ENCODE measurements around the gene DTNBP1. TPM values are rescaled to one million over a fixed set of nuclear protein-coding genes. Genes with fewer than 3 reads are reported as not detected.
A peak's percentile ranks its signal among the peaks of the same experiment; 100 is the strongest.

Gene DTNBP1
- total RNA-seq, 8 experiments from 2014 or later = 7.2 to 32.5 (median 17.0) TPM

GRCh38 chr6:15491986-15492269 lies 170.9 kb downstream of the DTNBP1 start:
- ATAC-seq (replicated peaks in 6 of 8) = no peak
- Histone ChIP-seq H3K4me3 (no peak overlapping the region), H3K27ac (no peak overlapping the region), H3K4me1 (replicated peaks in 1 of 2) (peaks cover 24 to 33% of the 10 kb centered on the region in 2 donors)
- in situ Hi-C loops (cut with MboI; ENCODE audit: low pct_unique_long_range_greater_than_20kb in 2 of 9, low sequenced_read_pairs in 9 of 9, unreplicated experiment in 9 of 9) = loop anchor here in 2 of 9 experiments (25.0 kb wide), 2 partner anchors 230 to 1280 kb away; no protein-coding TSS in a partner anchor
- WGBS, 10 experiments = 39 to 100% (median 71%) methylated on average over 2 to 4 of the region's 5 CpGs; no CpG with 5 or more reads in 3 of the 10 experiments

GRCh38 chr6:15491255-15491985 lies 171.4 kb downstream of the DTNBP1 start:
- peaks cover 24 to 33% of the 10 kb centered on the region in 2 donors for H3K4me1 ChIP-seq (replicated peaks in 1 of 2)
- in situ Hi-C loops (cut with MboI; ENCODE audit: low pct_unique_long_range_greater_than_20kb in 2 of 9, low sequenced_read_pairs in 9 of 9, unreplicated experiment in 9 of 9) = loop anchor here in 2 of 9 experiments (25.0 kb wide), 2 partner anchors 229 to 1279 kb away; no protein-coding TSS in a partner anchor
- H3K27ac ChIP-seq = no peak overlapping the region
- H3K4me3 ChIP-seq = no peak overlapping the region
- peak; percentile 65 to 95 (median 90) for ATAC-seq (replicated peaks in 6 of 8)
- WGBS, 10 experiments = 0 to 20% (median 15%) methylated on average over 2 to 8 of the region's 9 CpGs; no CpG with 5 or more reads in 2 of the 10 experiments

- no peak for ATAC-seq (replicated peaks in 6 of 8)
- Histone ChIP-seq H3K27ac (no peak overlapping the region), H3K4me1 (replicated peaks in 1 of 2) (peaks cover 24 to 33% of the 10 kb centered on the region in 2 donors), H3K4me3 (no peak overlapping the region)
- in situ Hi-C loops (cut with MboI; ENCODE audit: low pct_unique_long_range_greater_than_20kb in 2 of 9, low sequenced_read_pairs in 9 of 9, unreplicated experiment in 9 of 9) = loop anchor here in 2 of 9 experiments (25.0 kb wide), 2 partner anchors 228 to 1278 kb away; no protein-coding TSS in a partner anchor
- WGBS, 10 experiments = 60 to 100% (median 83%) methylated on average over 1 to 10 of the region's 11 CpGs
Observed at GRCh38 chr6:15490242-15491100, 172.4 kb downstream of the DTNBP1 start.

GRCh38 chr6:15489261-15489962 lies 173.4 kb downstream of the DTNBP1 start:
- in situ Hi-C loops (cut with MboI; ENCODE audit: low pct_unique_long_range_greater_than_20kb in 2 of 9, low sequenced_read_pairs in 9 of 9, unreplicated experiment in 9 of 9) = loop anchor here in 2 of 9 experiments (25.0 kb wide), 2 partner anchors 227 to 1277 kb away; no protein-coding TSS in a partner anchor
- Histone ChIP-seq H3K4me3 (no peak overlapping the region), H3K4me1 (replicated peaks in 1 of 2) (peaks cover 29 to 41% of the 10 kb centered on the region in 2 donors), H3K27ac (no peak overlapping the region)
- no peak for ATAC-seq (replicated peaks in 6 of 8)
- 71 to 100% (median 92%) methylated on average over 1 to 11 of the region's 14 CpGs; no CpG with 5 or more reads in 2 of the 10 experiments for WGBS, 10 experiments

GRCh38 chr6:15487262-15487661 lies 175.6 kb downstream of the DTNBP1 start:
- H3K4me1 ChIP-seq (replicated peaks in 1 of 2) = peaks cover 24 to 33% of the 10 kb centered on the region in 2 donors
- in situ Hi-C loops (cut with MboI; ENCODE audit: low pct_unique_long_range_greater_than_20kb in 2 of 9, low sequenced_read_pairs in 9 of 9, unreplicated experiment in 9 of 9) = loop anchor here in 2 of 9 experiments (25.0 kb wide), 2 partner anchors 225 to 1275 kb away; no protein-coding TSS in a partner anchor
- no peak for ATAC-seq (replicated peaks in 6 of 8)
- WGBS, 10 experiments = 60 to 100% (median 81%) methylated on average over 1 to 3 of the region's 13 CpGs; no CpG with 5 or more reads in 5 of the 10 experiments
- no peak overlapping the region for H3K27ac ChIP-seq
- H3K4me3 ChIP-seq = no peak overlapping the region

- 63 to 83% (median 80%) methylated on average over 1 to 2 of the region's 2 CpGs; no CpG with 5 or more reads in 4 of the 10 experiments for WGBS, 10 experiments
- H3K4me1 ChIP-seq (replicated peaks in 1 of 2) = peaks cover 13 to 29% of the 10 kb centered on the region in 2 donors
- peak in 1 of 8 experiments; percentile 30 for ATAC-seq (replicated peaks in 6 of 8)
- H3K4me3 ChIP-seq = no peak overlapping the region
- in situ Hi-C loops (cut with MboI; ENCODE audit: low pct_unique_long_range_greater_than_20kb in 2 of 9, low sequenced_read_pairs in 9 of 9, unreplicated experiment in 9 of 9) = loop anchor here in 2 of 9 experiments (25.0 kb wide), 2 partner anchors 224 to 1274 kb away; no protein-coding TSS in a partner anchor
- H3K27ac ChIP-seq = no peak overlapping the region
Observed at GRCh38 chr6:15485936-15486335, 176.9 kb downstream of the DTNBP1 start.

- ATAC-seq (replicated peaks in 6 of 8) = peak in 1 of 8 experiments; percentile 17
- 29 to 100% (median 75%) methylated on average over 2 to 4 of the region's 4 CpGs for WGBS, 10 experiments
- peaks cover 7 to 26% of the 10 kb centered on the region in 2 donors for H3K4me1 ChIP-seq (replicated peaks in 1 of 2)
- in situ Hi-C loops (cut with MboI; ENCODE audit: low pct_unique_long_range_greater_than_20kb in 2 of 9, low sequenced_read_pairs in 9 of 9, unreplicated experiment in 9 of 9) = loop anchor here in 2 of 9 experiments (25.0 kb wide), 2 partner anchors 223 to 1273 kb away; no protein-coding TSS in a partner anchor
- no peak overlapping the region for H3K27ac ChIP-seq
- no peak overlapping the region for H3K4me3 ChIP-seq
Observed at GRCh38 chr6:15484821-15485220, 178.0 kb downstream of the DTNBP1 start.

- 86 to 100% (median 98%) methylated on average over 1 to 3 of the region's 3 CpGs; no CpG with 5 or more reads in 4 of the 10 experiments for WGBS, 10 experiments
- Histone ChIP-seq H3K4me3 (no peak overlapping the region), H3K4me1 (replicated peaks in 1 of 2) (peaks cover 7 to 29% of the 10 kb centered on the region in 2 donors), H3K27ac (no peak overlapping the region)
- ATAC-seq (replicated peaks in 6 of 8) = no peak
- in situ Hi-C loops (cut with MboI; ENCODE audit: low pct_unique_long_range_greater_than_20kb in 2 of 9, low sequenced_read_pairs in 9 of 9, unreplicated experiment in 9 of 9) = loop anchor here in 2 of 9 experiments (25.0 kb wide), 2 partner anchors 222 to 1272 kb away; no protein-coding TSS in a partner anchor
Observed at GRCh38 chr6:15484140-15484539, 178.7 kb downstream of the DTNBP1 start.

- Histone ChIP-seq H3K4me1 (replicated peaks in 1 of 2) (peaks cover 7 to 30% of the 10 kb centered on the region in 2 donors), H3K27ac (no peak overlapping the region), H3K4me3 (no peak overlapping the region)
- 82 to 100% (median 100%) methylated on average over 1 of the region's 1 CpG; no CpG with 5 or more reads in 4 of the 10 experiments for WGBS, 10 experiments
- no peak for ATAC-seq (replicated peaks in 6 of 8)
- in situ Hi-C loops (cut with MboI; ENCODE audit: low pct_unique_long_range_greater_than_20kb in 2 of 9, low sequenced_read_pairs in 9 of 9, unreplicated experiment in 9 of 9) = loop anchor here in 2 of 9 experiments (25.0 kb wide), 2 partner anchors 221 to 1271 kb away; no protein-coding TSS in a partner anchor
Observed at GRCh38 chr6:15483060-15483459, 179.8 kb downstream of the DTNBP1 start.

- no peak for ATAC-seq (replicated peaks in 6 of 8)
- Histone ChIP-seq H3K4me1 (replicated peaks in 1 of 2) (peaks cover 7 to 30% of the 10 kb centered on the region in 2 donors), H3K27ac (no peak overlapping the region), H3K4me3 (no peak overlapping the region)
- in situ Hi-C loops (cut with MboI; ENCODE audit: low pct_unique_long_range_greater_than_20kb in 2 of 9, low sequenced_read_pairs in 9 of 9, unreplicated experiment in 9 of 9) = loop anchor here in 2 of 9 experiments (25.0 kb wide), 2 partner anchors 219 to 1269 kb away; no protein-coding TSS in a partner anchor
- WGBS, 10 experiments = 67 to 98% (median 90%) methylated on average over 2 to 10 of the region's 10 CpGs
Observed at GRCh38 chr6:15481390-15482291, 181.2 kb downstream of the DTNBP1 start.

GRCh38 chr6:15480525-15480924 lies 182.3 kb downstream of the DTNBP1 start:
- H3K4me1 ChIP-seq (replicated peaks in 1 of 2) = peaks cover 7 to 30% of the 10 kb centered on the region in 2 donors
- 60 to 98% (median 91%) methylated on average over 1 to 7 of the region's 7 CpGs; no CpG with 5 or more reads in 1 of the 10 experiments for WGBS, 10 experiments
- H3K4me3 ChIP-seq = no peak overlapping the region
- no peak overlapping the region for H3K27ac ChIP-seq
- ATAC-seq (replicated peaks in 6 of 8) = no peak
- in situ Hi-C loops (cut with MboI; ENCODE audit: low pct_unique_long_range_greater_than_20kb in 2 of 9, low sequenced_read_pairs in 9 of 9, unreplicated experiment in 9 of 9) = loop anchor here in 2 of 9 experiments (25.0 kb wide), 2 partner anchors 218 to 1268 kb away; no protein-coding TSS in a partner anchor
